Fibroblast of pulmonary artery (primary cell): ENCODE results near the gene LARGE1.
A peak's percentile ranks its signal among the peaks of the same experiment; 100 is the strongest.
"Not testable (repeated sequence)": the region's sequence is repeated elsewhere in the genome, so short reads cannot be mapped to it uniquely, and the experiment has no call there.

Experiments
- DNase-seq: peaks from one replicate; pipeline ENCODE4 v3.0.0-alpha.2; 2010; ENCODE audit warnings: low read depth
- H3K4me3 ChIP-seq: replicated peaks from 2 replicates; pipeline ENCODE4 v1.5.1; 2011; ENCODE audit warnings: low read depth, mild to moderate bottlenecking, control low read depth, low read length, moderate library complexity
- CTCF ChIP-seq: IDR thresholded peaks from 2 replicates; pipeline ENCODE4 v1.5.1; 2011; ENCODE audit warnings: mild to moderate bottlenecking, control low read depth, low read length, inconsistent platforms; ENCODE audit errors: missing control alignments

LARGE1 gene

GRCh38 chr22:33382436-33382835 is 537.8 kb downstream of the LARGE1 start:
- no peak for TF ChIP-seq CTCF
- no peak overlapping the region for H3K4me3 ChIP-seq
- DNase-seq = no peak

GRCh38 chr22:33381531-33382406 is 538.5 kb downstream of the LARGE1 start:
- TF ChIP-seq CTCF = no peak
- no peak for DNase-seq
- no peak overlapping the region for H3K4me3 ChIP-seq

- TF ChIP-seq CTCF = no peak
- peak; percentile 78 for DNase-seq
- no peak overlapping the region for H3K4me3 ChIP-seq
Observed at GRCh38 chr22:33380789-33381530, 539.3 kb downstream of the LARGE1 start.

- no peak for TF ChIP-seq CTCF
- no peak for DNase-seq
- H3K4me3 ChIP-seq = no peak overlapping the region
Observed at GRCh38 chr22:33379836-33380235, 540.4 kb downstream of the LARGE1 start.

- DNase-seq = no peak
- TF ChIP-seq CTCF = no peak
Observed at GRCh38 chr22:33372875-33373274, 547.4 kb downstream of the LARGE1 start.

GRCh38 chr22:33363256-33363655 is 557.0 kb downstream of the LARGE1 start:
- not testable (repeated sequence) for H3K4me3 ChIP-seq, DNase-seq

More at GRCh38 chr22:33372875-33373274, 547.4 kb downstream of the LARGE1 start:
- H3K4me3 ChIP-seq = no peak overlapping the region

- DNase-seq = no peak
- no peak for TF ChIP-seq CTCF
- no peak overlapping the region for H3K4me3 ChIP-seq
Observed at GRCh38 chr22:33362702-33363101, 557.6 kb downstream of the LARGE1 start.
